Measurements from ENCODE around the gene CSH2.

DNA sequence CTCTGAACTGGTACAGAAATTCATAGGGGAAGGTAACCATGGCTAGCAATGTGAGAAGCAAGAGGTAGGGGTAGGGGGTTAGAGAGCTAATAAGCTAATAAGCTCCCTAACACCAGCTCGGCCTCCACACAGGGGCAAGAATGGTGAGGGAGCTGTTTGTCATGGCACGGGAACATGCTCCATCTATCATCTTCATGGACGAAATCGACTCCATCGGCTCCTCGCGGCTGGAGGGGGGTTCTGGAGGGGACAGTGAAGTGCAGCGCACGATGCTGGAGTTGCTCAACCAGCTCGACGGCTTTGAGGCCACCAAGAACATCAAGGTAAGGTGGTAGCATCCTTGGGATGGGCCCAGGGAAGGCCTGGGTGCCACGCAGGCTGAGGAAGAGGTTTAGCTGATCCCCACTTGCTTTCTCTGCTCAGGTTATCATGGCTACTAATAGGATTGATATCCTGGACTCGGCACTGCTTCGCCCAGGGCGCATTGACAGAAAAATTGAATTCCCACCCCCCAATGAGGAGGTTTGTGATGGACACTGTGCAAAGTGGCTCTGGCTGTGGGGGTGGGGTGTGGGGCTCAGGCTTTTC, 42.5 kb downstream of the CSH2 start:
- TF ChIP-seq, protein P1, sequence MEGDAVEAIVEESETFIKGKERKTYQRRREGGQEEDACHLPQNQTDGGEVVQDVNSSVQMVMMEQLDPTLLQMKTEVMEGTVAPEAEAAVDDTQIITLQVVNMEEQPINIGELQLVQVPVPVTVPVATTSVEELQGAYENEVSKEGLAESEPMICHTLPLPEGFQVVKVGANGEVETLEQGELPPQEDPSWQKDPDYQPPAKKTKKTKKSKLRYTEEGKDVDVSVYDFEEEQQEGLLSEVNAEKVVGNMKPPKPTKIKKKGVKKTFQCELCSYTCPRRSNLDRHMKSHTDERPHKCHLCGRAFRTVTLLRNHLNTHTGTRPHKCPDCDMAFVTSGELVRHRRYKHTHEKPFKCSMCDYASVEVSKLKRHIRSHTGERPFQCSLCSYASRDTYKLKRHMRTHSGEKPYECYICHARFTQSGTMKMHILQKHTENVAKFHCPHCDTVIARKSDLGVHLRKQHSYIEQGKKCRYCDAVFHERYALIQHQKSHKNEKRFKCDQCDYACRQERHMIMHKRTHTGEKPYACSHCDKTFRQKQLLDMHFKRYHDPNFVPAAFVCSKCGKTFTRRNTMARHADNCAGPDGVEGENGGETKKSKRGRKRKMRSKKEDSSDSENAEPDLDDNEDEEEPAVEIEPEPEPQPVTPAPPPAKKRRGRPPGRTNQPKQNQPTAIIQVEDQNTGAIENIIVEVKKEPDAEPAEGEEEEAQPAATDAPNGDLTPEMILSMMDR (IDR thresholded peaks at IDR 0.05; ENCODE audit: insufficient read depth, low read length, poor library complexity, severe bottlenecking): no peak
- no peak for TF ChIP-seq EZH2phosphoT487 (conservative IDR thresholded peaks at IDR 0.05; ENCODE audit: low read length)
